IMR-90 (cell line): ENCODE results near the gene NCAPG2. TPM values are rescaled to one million over a fixed set of nuclear protein-coding genes. Genes with fewer than 3 reads are reported as not detected.

ENCODE experiments used
- ATAC-seq: fragments of 200-7000 bp; cut with Tn5 transposase; 2 replicates; pipeline ENCODE4 v1.9.1; 2020; ENCODE audit warnings: low read depth, mild to moderate bottlenecking, moderate library complexity
- BruUV-seq: library from RNA; stranded (reverse); fragments of 400-500 nt; replicated peaks from 2 replicates; lab custom pipeline; 2021; lab: Mats Ljungman, UMichigan
- CTCF ChIA-PET: fragments of 300-600 bp; formaldehyde crosslinking; extraction: SDS; loops from one replicate; lab custom pipeline; 2021; ENCODE audit warnings: antibody characterized with exemption; lab: Yijun Ruan, JAX
- POLR2A ChIA-PET: fragments of 300-600 bp; sonication (Branson Sonifier 250); formaldehyde crosslinking; loops from one replicate; lab custom pipeline; 2022; ENCODE audit warnings: antibody characterized with exemption; ENCODE audit not compliant: unreplicated experiment; lab: Charles Lee
- DNase-seq: peaks from one replicate; pipeline ENCODE4 v3.0.0; 2013
- H2AFZ ChIP-seq: replicated peaks from 2 replicates; pipeline ENCODE3; 2013; ENCODE audit warnings: low read length, mild to moderate bottlenecking; ENCODE audit not compliant: poor library complexity
- H2AK5ac ChIP-seq: 2 replicates; pipeline ENCODE4 v1.6.1; 2013; ENCODE audit warnings: low read depth, low read length, inconsistent platforms
- H2AK9ac ChIP-seq: replicated peaks from 2 replicates; pipeline ENCODE3; 2013; ENCODE audit warnings: mild to moderate bottlenecking, low read depth, low read length, moderate library complexity; ENCODE audit not compliant: poor library complexity
- H2BK120ac ChIP-seq: 2 replicates; pipeline ENCODE4 v1.6.1; 2013; ENCODE audit warnings: low read depth, low read length, inconsistent platforms
- H2BK15ac ChIP-seq: 3 replicates; pipeline ENCODE4 v1.6.1; 2013; ENCODE audit warnings: low read depth, low read length, inconsistent platforms
- H2BK20ac ChIP-seq: 2 replicates; pipeline ENCODE4 v1.6.1; 2013; ENCODE audit warnings: low read depth, mild to moderate bottlenecking, inconsistent platforms, low read length, moderate library complexity
- H2BK5ac ChIP-seq: 2 replicates; pipeline ENCODE4 v1.6.1; 2013; ENCODE audit warnings: mild to moderate bottlenecking, low read depth, low read length, inconsistent platforms; ENCODE audit not compliant: poor library complexity, severe bottlenecking
- H3K14ac ChIP-seq: replicated peaks from 2 replicates; pipeline ENCODE4 v1.6.1; 2013; ENCODE audit warnings: low read depth, low read length, inconsistent platforms
- H3K18ac ChIP-seq: 2 replicates; pipeline ENCODE4 v1.6.1; 2013; ENCODE audit warnings: low read depth, low read length, control low read depth
- H3K23ac ChIP-seq: 2 replicates; pipeline ENCODE4 v1.6.1; 2013; ENCODE audit warnings: low read depth, low read length, inconsistent platforms
- H3K27ac ChIP-seq: 2 replicates; pipeline ENCODE4 v1.5.1; 2013; ENCODE audit warnings: mild to moderate bottlenecking, control low read depth, low read length; ENCODE audit not compliant: insufficient read depth
- H3K27me3 ChIP-seq: 2 replicates; pipeline ENCODE4 v1.6.1; 2013; ENCODE audit warnings: low read length; ENCODE audit not compliant: control insufficient read depth, insufficient read depth
- H3K36me3 ChIP-seq: 2 replicates; pipeline ENCODE4 v1.6.1; 2013; ENCODE audit warnings: low read length, mixed read lengths; ENCODE audit not compliant: control insufficient read depth, insufficient read depth
- H3K4ac ChIP-seq: 2 replicates; pipeline ENCODE4 v1.6.1; 2013; ENCODE audit warnings: low read depth, low read length, inconsistent platforms
- H3K4me1 ChIP-seq: 2 replicates; pipeline ENCODE4 v1.6.1; 2013; ENCODE audit warnings: low read length, mixed read lengths; ENCODE audit not compliant: control insufficient read depth, insufficient read depth
- H3K4me2 ChIP-seq: 2 replicates; pipeline ENCODE4 v1.6.1; 2013; ENCODE audit warnings: low read depth, mild to moderate bottlenecking, control low read depth, low read length, moderate library complexity
- H3K4me3 ChIP-seq: 2 replicates; pipeline ENCODE4 v1.5.1; 2013; ENCODE audit warnings: low read depth, mild to moderate bottlenecking, control low read depth, low read length, moderate library complexity; ENCODE audit not compliant: insufficient read depth
- H3K56ac ChIP-seq: 2 replicates; pipeline ENCODE4 v1.6.1; 2013; ENCODE audit warnings: low read length, inconsistent platforms; ENCODE audit not compliant: insufficient read depth; ENCODE audit errors: extremely low read depth
- H3K79me1 ChIP-seq, 2 experiments: 2 replicates each; pipeline ENCODE4 v1.6.1; 2013; ENCODE audit warnings: low read length in 2 of 2, inconsistent platforms in 1 of 2, low read depth in 1 of 2
- H3K9ac ChIP-seq: 2 replicates; pipeline ENCODE4 v1.6.1; 2013; ENCODE audit warnings: low read depth, low read length, control low read depth
- H3K9me1 ChIP-seq: 2 replicates; pipeline ENCODE4 v1.6.1; 2013; ENCODE audit warnings: low read length, inconsistent platforms; ENCODE audit not compliant: insufficient read depth
- H3K9me3 ChIP-seq: 2 replicates; pipeline ENCODE4 v1.6.1; 2013; ENCODE audit warnings: low read length; ENCODE audit not compliant: control insufficient read depth, insufficient read depth
- H4K20me1 ChIP-seq: 2 replicates; pipeline ENCODE4 v1.6.1; 2013; ENCODE audit warnings: low read length, inconsistent platforms; ENCODE audit not compliant: insufficient read depth
- H4K5ac ChIP-seq: 2 replicates; pipeline ENCODE4 v1.6.1; 2013; ENCODE audit warnings: mild to moderate bottlenecking, low read depth, low read length, control low read depth
- H4K8ac ChIP-seq, 2 experiments: 2 replicates each; pipeline ENCODE4 v1.6.1; 2013; ENCODE audit warnings: low read depth in 2 of 2, low read length in 2 of 2, control low read depth in 1 of 2, inconsistent platforms in 1 of 2
- H4K91ac ChIP-seq: 2 replicates; pipeline ENCODE4 v1.6.1; 2013; ENCODE audit warnings: low read depth, low read length, inconsistent platforms; ENCODE audit not compliant: insufficient read depth
- CEBPB ChIP-seq: IDR thresholded peaks from 2 replicates; pipeline ENCODE4 v1.6.1; 2012; ENCODE audit warnings: low read depth, low read length, improper control_type of control experiment
- MAZ ChIP-seq: IDR thresholded peaks from 2 replicates; pipeline ENCODE4 v1.6.1; 2012; ENCODE audit warnings: low read depth, mild to moderate bottlenecking, low read length, improper control_type of control experiment, moderate library complexity, borderline replicate concordance
- MXI1 ChIP-seq: IDR thresholded peaks from 2 replicates; pipeline ENCODE4 v1.6.1; 2012; ENCODE audit warnings: low read depth, mild to moderate bottlenecking, low read length, moderate library complexity, borderline replicate concordance
- RAD21 ChIP-seq: IDR thresholded peaks from 2 replicates; pipeline ENCODE4 v1.6.1; 2012; ENCODE audit warnings: low read length, improper control_type of control experiment
- WGBS, 2 experiments: methylation state at CpG; one replicate each; pipeline versions ENCODE4 v1.1.5 to v1.1.7; 2013; ENCODE audit warnings: missing lambda C conversion rate in 2 of 2; ENCODE audit not compliant: insufficient read length in 1 of 2; ENCODE audit errors: extremely low coverage in 2 of 2; 5-methylcytosine and 5-hydroxymethylcytosine counted together
- dilution Hi-C: fragments of 300-500 bp; cut with HindIII; formaldehyde crosslinking; loops from one replicate; pipeline ENCODE4 v1.14.3; 2018; ENCODE audit warnings: low sequenced_read_pairs; ENCODE audit not compliant: unreplicated experiment
- in situ Hi-C: fragments of 300-500 bp; cut with MboI; formaldehyde crosslinking; loops from 3 replicates; pipeline ENCODE4 v1.14.3; 2019; ENCODE audit warnings: low sequenced_read_pairs, inconsistent platforms, mixed read lengths
- intact Hi-C: fragments of 100-400 bp; cut with micrococcal nuclease; formaldehyde crosslinking; loops from 2 replicates; pipeline ENCODE4 v1.10.0; 2022
- polyA plus RNA-seq, 3 experiments: library from polyadenylated mRNA; depleted of rRNA; stranded (reverse); fragments of >200 nt; gene quantifications; 2 replicates each; pipeline ENCODE4 v1.2.3, GENCODE V29; 2012; ENCODE audit warnings: low replicate concordance in 1 of 3
- total RNA-seq: library from RNA; depleted of rRNA; stranded (reverse); fragments of >200 nt; gene quantifications from 2 replicates; pipeline ENCODE4 v1.2.3, GENCODE V29; 2012

Gene NCAPG2
- total and polyA plus RNA-seq, 2 of the 4 experiments (the other 2 are of a cell fraction), result 25.6 to 25.8 TPM

GRCh38 chr7:158614700-158615099, 89.9 kb downstream of the NCAPG2 start:
- H3K4ac ChIP-seq, result no peak overlapping the region
- CTCF ChIA-PET, result interaction anchor here (1.2 to 1.5 kb wide), 2 partner anchors 14 to 33 kb away, joined by 3 to 6 read pairs; no protein-coding TSS in a partner anchor
- dilution Hi-C loops, result no loop called here

More at GRCh38 chr7:158614700-158615099, 89.9 kb downstream of the NCAPG2 start:
- DNase-seq, result peak; percentile 78
- Histone ChIP-seq H3K9me3 (no peaks in the 10 kb centered on the region), H3K27ac (no peak overlapping the region), H3K14ac (no peak overlapping the region), H2AFZ (no peak overlapping the region), H3K36me3 (no peaks in the 10 kb centered on the region), H3K9ac (no peak overlapping the region), H3K9me1 (peaks cover 9% of the 10 kb centered on the region; the same call in 1 of the 2 replicates), H2AK9ac (no peak overlapping the region), H2BK20ac (no peak overlapping the region), H4K91ac (no peak overlapping the region), H3K27me3 (no peaks in the 10 kb centered on the region), H2AK5ac (no peak overlapping the region), H2BK5ac (no peak overlapping the region), H4K20me1 (no peaks in the 10 kb centered on the region), H3K56ac (no peak overlapping the region), H3K4me1 (peaks cover 5% of the 10 kb centered on the region), H3K23ac (no peak overlapping the region), H2BK120ac (no peak overlapping the region), H3K79me1 (peaks cover 0 to 14% of the 10 kb centered on the region in 2 experiments; a peak in 3 of 4 replicates), H2BK15ac (no peak overlapping the region), H3K18ac (no peak overlapping the region), H4K5ac (no peak overlapping the region), H4K8ac (no peak overlapping the region), H3K4me2 (no peak overlapping the region), H3K4me3 (no peak overlapping the region)
- no CpG with 5 or more reads among the region's 1 CpG for WGBS, 2 experiments
- TF ChIP-seq RAD21 (0 out of 2 replicates have a peak, but pooled peaks have one; percentile 6), CEBPB (peak; percentile 35; the same call in 1 of the 2 replicates), MAZ (no peak), MXI1 (peak; percentile 44; the same call in 1 of the 2 replicates)
- POLR2A ChIA-PET, result no interaction called here
- in situ Hi-C loops (no loop called here), intact Hi-C loops (loop anchor here (5.0 to 10.0 kb wide), 2 partner anchors 68 to 210 kb away; partner anchors contain the start of gene ESYT2)
- ATAC-seq, result peak; percentile 88
- BruUV-seq, result no TSS peak
